MM.1S (cell line): ENCODE measurements around the gene PNLIPRP1.

Experiments
- CTCF ChIP-seq: fragments of 300-600 bp; sonication (generic); IDR thresholded peaks from 2 replicates; pipeline ENCODE4 v1.5.1; 2016; ENCODE audit warnings: antibody characterized with exemption, low read length, mixed read lengths
- EZH2 ChIP-seq: fragments of 300-600 bp; sonication (generic); optimal IDR thresholded peaks from 2 replicates; pipeline ENCODE3; 2017; ENCODE audit warnings: low read depth, mild to moderate bottlenecking, antibody characterized with exemption, low read length, mixed read lengths

GRCh38 chr10:116612107-116612769 is 21.5 kb downstream of the PNLIPRP1 start:
- TF ChIP-seq CTCF = no peak
- TF ChIP-seq EZH2 = no peak
